AML-193 (cell line): ENCODE measurements around the gene CES1.
"Not testable (repeated sequence)": the region's sequence is repeated elsewhere in the genome, so short reads cannot be mapped to it uniquely, and the experiment has no call there.

ENCODE experiments used
- DNase-seq, 2 experiments: peaks; one replicate each; lab custom pipeline; 2025; lab: John Stamatoyannopoulos, UW

Gene CES1

GRCh38 chr16:55790240-55790639 lies 42.7 kb downstream of the CES1 start:
- not testable (repeated sequence) for DNase-seq

- not testable (repeated sequence) for DNase-seq
Observed at GRCh38 chr16:55782793-55783091, 50.2 kb downstream of the CES1 start.

GRCh38 chr16:55782091-55782792 lies 50.7 kb downstream of the CES1 start:
- not testable (repeated sequence) for DNase-seq

GRCh38 chr16:55781456-55781855 lies 51.4 kb downstream of the CES1 start:
- DNase-seq: not testable (repeated sequence)

GRCh38 chr16:55780095-55780407 lies 52.8 kb downstream of the CES1 start:
- not testable (repeated sequence) for DNase-seq

- DNase-seq: no peak
Observed at GRCh38 chr16:55779402-55780094, 53.3 kb downstream of the CES1 start.

- DNase-seq: no peak
Observed at GRCh38 chr16:55778757-55779156, 54.1 kb downstream of the CES1 start.

GRCh38 chr16:55775857-55776256 lies 57.0 kb downstream of the CES1 start:
- DNase-seq: no peak

- no peak for DNase-seq
Observed at GRCh38 chr16:55773859-55774549, 58.9 kb downstream of the CES1 start.

GRCh38 chr16:55765161-55765560 lies 67.7 kb downstream of the CES1 start:
- no peak for DNase-seq

GRCh38 chr16:55760310-55761001 lies 72.4 kb downstream of the CES1 start:
- DNase-seq: no peak

GRCh38 chr16:55759965-55760309 lies 73.0 kb downstream of the CES1 start:
- DNase-seq: not testable (repeated sequence)

GRCh38 chr16:55757595-55758527 lies 75.0 kb downstream of the CES1 start:
- DNase-seq: peak in 1 of 2 experiments; percentile 1

GRCh38 chr16:55756963-55757362 lies 75.9 kb downstream of the CES1 start:
- peak in 1 of 2 experiments; percentile 2 for DNase-seq

GRCh38 chr16:55754056-55754455 lies 78.8 kb downstream of the CES1 start:
- DNase-seq: no peak

GRCh38 chr16:55753145-55753631 lies 79.7 kb downstream of the CES1 start:
- DNase-seq: not testable (repeated sequence)
